ENCODE data around the gene TPST1. TPM values are rescaled to one million over a fixed set of nuclear protein-coding genes. Genes with fewer than 3 reads are reported as not detected.

Gene TPST1
- total RNA-seq, 1 donor from 2014 or later, result 16.7 TPM

GRCh38 chr7:66176914-66177313, 28.2 kb upstream of the TPST1 start:
- intact Hi-C loops (cut with DNase I), result no loop called here
- Histone ChIP-seq H3K9me3 (no peaks in the 10 kb centered on the region), H3K36me3 (no peaks in the 10 kb centered on the region), H3K27ac (no peak overlapping the region), H3K4me1 (no peaks in the 10 kb centered on the region), H3K27me3 (ENCODE audit: low read depth) (no peaks in the 10 kb centered on the region), H3K4me3 (no peak overlapping the region)
- TF ChIP-seq CTCF (IDR thresholded peaks at IDR 0.05), result no peak
- DNase-seq (no peak), ATAC-seq (no peak)

DNA sequence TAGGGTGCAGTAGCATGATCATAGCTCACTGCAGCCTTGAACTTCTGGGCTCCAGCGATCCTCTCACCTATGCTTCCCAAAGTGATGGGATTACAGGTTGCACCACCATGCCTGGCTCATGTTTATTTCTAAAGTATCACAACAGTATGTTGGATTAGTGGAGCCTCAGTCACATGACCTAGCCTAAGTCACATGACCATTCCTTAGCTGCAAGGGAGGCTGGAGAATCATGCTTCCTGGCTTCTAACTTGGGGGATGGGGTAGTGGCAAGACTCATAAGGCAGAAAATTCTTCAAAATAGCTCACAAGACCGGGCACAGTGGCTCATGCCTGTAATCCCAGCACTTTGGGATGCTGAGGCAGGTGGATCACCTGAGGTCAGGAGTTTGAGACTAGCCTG, 26.9 kb upstream of the TPST1 start:
- intact Hi-C loops (cut with DNase I), result no loop called here
- Histone ChIP-seq H3K27ac (no peak overlapping the region), H3K4me1 (no peaks in the 10 kb centered on the region), H3K27me3 (ENCODE audit: low read depth) (no peaks in the 10 kb centered on the region), H3K36me3 (no peaks in the 10 kb centered on the region), H3K4me3 (no peak overlapping the region), H3K9me3 (no peaks in the 10 kb centered on the region)
- ATAC-seq (no peak), DNase-seq (no peak)
- no peak for TF ChIP-seq CTCF (IDR thresholded peaks at IDR 0.05)

- Histone ChIP-seq H3K27ac (no peak overlapping the region), H3K4me3 (no peak overlapping the region), H3K4me1 (no peaks in the 10 kb centered on the region), H3K27me3 (ENCODE audit: low read depth) (no peaks in the 10 kb centered on the region), H3K9me3 (no peaks in the 10 kb centered on the region), H3K36me3 (no peaks in the 10 kb centered on the region)
- intact Hi-C loops (cut with DNase I), result no loop called here
- TF ChIP-seq CTCF (IDR thresholded peaks at IDR 0.05), result no peak
- no peak for DNase-seq
- no peak for ATAC-seq
These were observed 23.8 kb upstream of the TPST1 start for GRCh38 chr7:66181329-66181728.

GRCh38 chr7:66181845-66182244, 23.3 kb upstream of the TPST1 start:
- Histone ChIP-seq H3K4me3 (no peak overlapping the region), H3K27me3 (ENCODE audit: low read depth) (no peaks in the 10 kb centered on the region), H3K4me1 (no peaks in the 10 kb centered on the region), H3K9me3 (no peaks in the 10 kb centered on the region), H3K27ac (no peak overlapping the region), H3K36me3 (no peaks in the 10 kb centered on the region)
- intact Hi-C loops (cut with DNase I), result no loop called here
- no peak for DNase-seq
- no peak for ATAC-seq
- no peak for TF ChIP-seq CTCF (IDR thresholded peaks at IDR 0.05)

GRCh38 chr7:66182920-66183319, 22.2 kb upstream of the TPST1 start:
- Histone ChIP-seq H3K9me3 (no peaks in the 10 kb centered on the region), H3K27me3 (ENCODE audit: low read depth) (no peaks in the 10 kb centered on the region), H3K27ac (peak overlapping the region; percentile 38), H3K4me1 (no peaks in the 10 kb centered on the region), H3K36me3 (no peaks in the 10 kb centered on the region), H3K4me3 (no peak overlapping the region)
- ATAC-seq, result peak; percentile 89 to 90
- intact Hi-C loops (cut with DNase I), result no loop called here
- TF ChIP-seq CTCF (IDR thresholded peaks at IDR 0.05), result no peak
- peak; percentile 73 for DNase-seq

- no peaks in the 10 kb centered on the region for H3K36me3 ChIP-seq
- DNase-seq, result no peak
- H3K4me3 ChIP-seq, result no peak overlapping the region
- H3K27me3 ChIP-seq (ENCODE audit: low read depth), result no peaks in the 10 kb centered on the region
- H3K27ac ChIP-seq, result peak overlapping the region; percentile 38
- no peaks in the 10 kb centered on the region for H3K9me3 ChIP-seq
- H3K4me1 ChIP-seq, result no peaks in the 10 kb centered on the region
- TF ChIP-seq CTCF (IDR thresholded peaks at IDR 0.05), result no peak
- ATAC-seq, result peak; percentile 45 to 72
- intact Hi-C loops (cut with DNase I), result no loop called here
These were observed 21.4 kb upstream of the TPST1 start for GRCh38 chr7:66183700-66184099.
